ELR (cell line): ENCODE measurements around the gene KRTAP6-3.

Experiments
- DNase-seq: peaks from one replicate; pipeline ENCODE4 v3.0.0-alpha.2; 2015; ENCODE audit warnings: low read depth

Gene KRTAP6-3

DNA sequence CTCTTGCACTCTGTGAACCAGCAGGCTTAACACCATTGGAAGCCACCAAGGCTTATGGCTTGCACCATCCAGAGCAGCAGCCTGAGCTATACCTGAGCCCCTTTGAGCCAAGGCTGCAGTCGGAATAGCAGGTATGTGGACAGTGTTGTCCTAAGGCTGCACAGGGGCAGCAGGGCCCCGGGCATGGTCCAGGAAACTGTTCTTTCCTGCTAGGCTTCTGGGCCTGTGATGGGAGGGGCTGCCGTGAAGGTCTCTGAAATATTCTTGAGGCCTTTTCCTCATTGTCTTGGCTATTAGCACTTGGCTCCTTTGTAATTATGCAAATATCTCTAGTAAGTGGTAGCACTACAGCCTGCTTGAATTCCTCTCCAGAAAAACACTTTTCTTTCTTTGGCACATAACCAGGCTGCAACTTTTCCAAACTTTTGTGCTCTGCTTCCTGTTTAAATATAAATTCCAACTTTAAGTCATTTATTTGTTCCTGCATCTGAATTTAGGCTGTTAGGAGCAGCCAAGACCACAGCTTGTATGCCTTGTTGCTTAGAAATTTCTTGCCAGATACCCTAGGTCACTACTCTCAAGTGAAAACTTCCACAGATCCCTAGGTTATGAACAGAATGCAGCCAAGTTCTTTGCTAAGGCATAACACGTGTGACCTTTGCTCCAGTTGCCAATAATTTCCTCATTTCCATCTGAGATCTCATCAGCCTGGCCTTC, 33.4 kb downstream of the KRTAP6-3 start:
- no peak for DNase-seq

DNA sequence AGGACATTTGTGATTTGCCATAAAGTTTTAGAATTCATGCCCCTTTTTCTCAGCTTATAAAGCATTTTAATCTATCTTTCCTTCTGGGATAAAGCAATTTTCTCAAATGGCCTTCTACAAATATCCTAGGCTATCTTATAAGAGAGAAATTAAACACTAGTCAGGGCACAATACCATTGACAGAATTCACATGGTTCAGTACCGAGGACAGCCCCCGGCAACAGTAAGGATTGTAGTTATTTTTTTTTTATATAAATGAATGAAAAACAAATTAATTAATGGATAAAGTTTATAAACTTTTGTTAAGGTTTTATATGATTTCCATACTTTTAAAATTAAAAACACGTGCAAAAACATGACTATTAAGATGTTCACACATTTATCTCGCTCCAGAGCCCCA, 35.9 kb downstream of the KRTAP6-3 start:
- no peak for DNase-seq

DNA sequence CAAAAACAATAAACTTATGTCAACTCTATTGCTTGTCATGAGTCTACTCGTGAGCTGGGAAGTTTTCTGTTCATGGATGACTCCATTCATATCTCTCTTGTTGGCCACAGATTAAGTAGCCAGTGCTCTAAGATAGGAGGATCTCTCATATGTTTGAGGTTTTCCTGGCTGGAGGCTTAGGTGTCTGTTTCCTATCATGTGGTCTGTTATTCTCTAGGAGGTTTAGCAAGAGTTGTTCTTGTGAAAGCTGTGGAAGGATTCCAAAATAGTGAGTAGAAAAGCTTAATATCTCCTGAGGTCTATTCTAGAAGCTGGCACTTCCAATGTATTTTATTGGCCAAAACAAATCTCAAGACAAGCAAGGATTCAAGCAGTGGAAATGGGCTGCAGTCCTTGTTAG, 37.0 kb downstream of the KRTAP6-3 start:
- DNase-seq: no peak

DNA sequence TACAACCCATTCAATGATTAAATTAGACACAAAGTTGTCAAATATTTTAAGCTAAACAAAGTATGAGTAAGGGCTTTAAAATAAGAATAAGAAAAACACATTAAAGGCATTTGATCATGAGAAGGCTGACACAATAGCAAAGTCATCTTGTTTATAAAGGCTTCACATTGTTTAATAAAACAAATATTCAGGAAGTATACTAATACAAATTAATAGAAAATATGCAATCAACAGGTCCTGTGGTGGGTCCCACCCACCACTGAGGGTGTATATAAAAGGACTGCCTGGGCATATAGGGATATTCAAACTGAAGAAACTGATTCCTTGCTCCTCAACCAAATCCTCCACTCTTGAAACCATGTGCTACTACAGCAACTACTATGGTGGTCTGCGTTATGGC, 42.7 kb downstream of the KRTAP6-3 start, which contains the start of gene KRTAP20-2:
Gene KRTAP20-2, plus strand, starts transcription at position 301 of the 400 bp plus-strand sequence. Its CDS starts 58 bp downstream, at position 359.
- no peak for DNase-seq

DNA sequence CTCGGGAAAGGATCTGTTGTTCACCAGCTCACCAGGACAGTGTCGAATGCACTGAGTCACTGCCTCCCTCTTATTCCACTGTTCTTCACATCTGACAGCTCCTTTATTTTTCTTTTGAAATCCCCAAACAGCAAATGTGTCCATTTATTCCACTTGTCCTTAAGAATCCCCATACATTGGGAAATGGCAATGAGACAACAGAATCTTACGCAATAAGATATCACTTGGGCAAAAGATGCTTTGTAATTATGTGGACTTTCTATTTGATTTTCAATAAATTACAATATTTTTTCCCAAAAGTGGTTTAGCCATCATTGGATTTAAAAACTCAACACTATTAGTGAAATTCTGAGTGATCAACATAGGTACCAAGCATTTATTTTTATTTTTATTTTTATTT, 46.4 kb downstream of the KRTAP6-3 start:
- no peak for DNase-seq

DNA sequence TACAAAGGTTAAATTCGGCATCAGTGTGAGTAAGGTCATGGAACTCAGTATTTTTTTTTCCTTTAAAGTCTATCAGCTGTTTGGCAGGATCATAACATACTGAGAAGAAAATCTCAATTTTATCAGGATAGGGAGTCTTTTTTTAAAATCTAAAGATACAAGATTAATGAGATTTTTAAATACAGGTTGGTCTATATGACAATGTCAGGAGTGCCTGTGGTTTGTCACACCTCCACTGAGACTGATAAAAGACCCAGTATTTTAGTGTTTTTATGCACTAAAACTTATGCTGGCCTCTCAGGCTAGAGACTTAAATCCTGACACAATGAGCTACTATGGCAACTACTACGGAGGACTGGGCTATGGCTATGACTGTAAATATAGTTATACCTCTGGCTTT, 50.3 kb downstream of the KRTAP6-3 start, which contains the start of gene KRTAP20-3:
Gene KRTAP20-3, plus strand, starts transcription at position 301 of the 400 bp plus-strand sequence.
- no peak for DNase-seq
